Vagina (tissue), 2 donors: ENCODE measurements around the gene ATXN1. TPM values are rescaled to one million over a fixed set of nuclear protein-coding genes. Genes with fewer than 3 reads are reported as not detected.

Experiments used
- DNase-seq, 2 donors: peaks; one replicate each; pipeline ENCODE4 v3.0.0-alpha.2; 2017; ENCODE audit errors: extremely low spot score in 2 of 2
- H3K27ac ChIP-seq: fragments of 200-600 bp; sonication (generic); one replicate; pipeline ENCODE4 v1.5.1; 2019
- H3K27me3 ChIP-seq: fragments of 200-600 bp; sonication (generic); one replicate; pipeline ENCODE4 v1.5.1; 2019
- H3K36me3 ChIP-seq, 2 donors: fragments of 200-600 bp; sonication (generic); one replicate each; pipeline ENCODE4 v1.5.1; 2017 to 2019
- H3K4me1 ChIP-seq: fragments of 200-600 bp; sonication (generic); one replicate; pipeline ENCODE4 v1.5.1; 2019
- H3K4me3 ChIP-seq, 2 donors: fragments of 200-600 bp; sonication (generic); 1 replicate in 1 of 2; 2 replicates in 1 of 2; pipeline ENCODE4 v1.5.1; 2016 to 2019
- H3K9me3 ChIP-seq: fragments of 200-600 bp; sonication (generic); one replicate; pipeline ENCODE4 v1.5.1; 2019
- CTCF ChIP-seq, 3 experiments: fragments of 450-650 bp in 2 of 3; fragments of 200-600 bp in 1 of 3; sonication (generic) in 1 of 3; IDR thresholded peaks; one replicate each; pipeline ENCODE4 v1.5.1; 2017 to 2019; ENCODE audit warnings: antibody characterized with exemption in 3 of 3, mild to moderate bottlenecking in 2 of 3, moderate library complexity in 2 of 3
- POLR2A ChIP-seq, 2 donors: fragments of 450-650 bp; IDR thresholded peaks; one replicate each; pipeline ENCODE4 v1.6.1; 2017; ENCODE audit warnings: antibody characterized with exemption in 2 of 2, mild to moderate bottlenecking in 2 of 2, moderate library complexity in 2 of 2
- POLR2AphosphoS5 ChIP-seq, 2 donors: sonication (generic); formaldehyde crosslinking; IDR thresholded peaks; one replicate each; pipeline ENCODE4 v1.9.0; 2017; ENCODE audit warnings: antibody characterized with exemption in 2 of 2, mild to moderate bottlenecking in 2 of 2, low read depth in 1 of 2; ENCODE audit not compliant: insufficient read depth in 1 of 2
- intact Hi-C: fragments of 100-400 bp; cut with DNase I; formaldehyde crosslinking; loops from one replicate; pipeline ENCODE4 v1.15.1; 2023
- total RNA-seq: library from RNA; depleted of rRNA; stranded (reverse); fragments of >200 nt; gene quantifications from one replicate; pipeline ENCODE4 v1.2.3, GENCODE V29; 2016

Gene ATXN1
- total RNA-seq, 1 donor from 2014 or later: 43.2 TPM

- Histone ChIP-seq H3K4me1 (peaks cover 29% of the 10 kb centered on the region), H3K9me3 (no peaks in the 10 kb centered on the region), H3K27me3 (no peaks in the 10 kb centered on the region), H3K36me3 (no peaks in the 10 kb centered on the region), H3K27ac (peak overlapping the region; percentile 63), H3K4me3 (no peak overlapping the region)
- intact Hi-C loops: loop anchor here (5.0 to 10.0 kb wide), 2 partner anchors 171 to 256 kb away; partner anchors contain the start of gene ATXN1
- DNase-seq: no peak
- TF ChIP-seq CTCF (IDR thresholded peaks at IDR 0.05): no peak
- no peak for TF ChIP-seq POLR2A (IDR thresholded peaks at IDR 0.05)
- TF ChIP-seq POLR2AphosphoS5 (IDR thresholded peaks at IDR 0.05; ENCODE audit: insufficient read depth in 1 of 2, low read depth in 1 of 2): peak in 1 of 2 donors; percentile 41
These were observed 255.4 kb downstream of the ATXN1 start for GRCh38 chr6:16505711-16506357.

- no peak for TF ChIP-seq CTCF (IDR thresholded peaks at IDR 0.05)
- TF ChIP-seq POLR2AphosphoS5 (IDR thresholded peaks at IDR 0.05; ENCODE audit: insufficient read depth in 1 of 2, low read depth in 1 of 2): no peak
- TF ChIP-seq POLR2A (IDR thresholded peaks at IDR 0.05): no peak
These were observed 256.7 kb downstream of the ATXN1 start for GRCh38 chr6:16504609-16505008.

GRCh38 chr6:16503970-16504415, 257.3 kb downstream of the ATXN1 start:
- Histone ChIP-seq H3K27me3 (no peaks in the 10 kb centered on the region), H3K36me3 (no peaks in the 10 kb centered on the region), H3K9me3 (no peaks in the 10 kb centered on the region), H3K4me3 (no peak overlapping the region), H3K27ac (peak overlapping the region; percentile 9), H3K4me1 (peaks cover 27% of the 10 kb centered on the region)
- DNase-seq: no peak
- TF ChIP-seq POLR2AphosphoS5 (IDR thresholded peaks at IDR 0.05; ENCODE audit: insufficient read depth in 1 of 2, low read depth in 1 of 2) (no peak), CTCF (IDR thresholded peaks at IDR 0.05) (no peak), POLR2A (IDR thresholded peaks at IDR 0.05) (no peak)
- intact Hi-C loops: loop anchor here (10.0 kb wide), 1 partner anchor 169 kb away; no protein-coding TSS in a partner anchor

More at GRCh38 chr6:16504609-16505008, 256.7 kb downstream of the ATXN1 start:
- Histone ChIP-seq H3K36me3 (no peaks in the 10 kb centered on the region), H3K27ac (peak overlapping the region; percentile 63), H3K4me3 (no peak overlapping the region), H3K4me1 (peaks cover 27% of the 10 kb centered on the region), H3K27me3 (no peaks in the 10 kb centered on the region), H3K9me3 (no peaks in the 10 kb centered on the region)
- DNase-seq: no peak
- intact Hi-C loops: loop anchor here (5.0 to 10.0 kb wide), 2 partner anchors 170 to 258 kb away; partner anchors contain the start of gene ATXN1

- no peaks in the 10 kb centered on the region for H3K9me3 ChIP-seq
- H3K27ac ChIP-seq: no peak overlapping the region
- intact Hi-C loops: loop anchor here (10.0 kb wide), 1 partner anchor 169 kb away; no protein-coding TSS in a partner anchor
These were observed 258.0 kb downstream of the ATXN1 start for GRCh38 chr6:16503241-16503775.

More at GRCh38 chr6:16503241-16503775, 258.0 kb downstream of the ATXN1 start:
- Histone ChIP-seq H3K4me3 (no peak overlapping the region), H3K4me1 (peaks cover 27% of the 10 kb centered on the region), H3K27me3 (no peaks in the 10 kb centered on the region), H3K36me3 (no peaks in the 10 kb centered on the region)
- no peak for DNase-seq
- TF ChIP-seq POLR2A (IDR thresholded peaks at IDR 0.05) (no peak), CTCF (IDR thresholded peaks at IDR 0.05) (no peak), POLR2AphosphoS5 (IDR thresholded peaks at IDR 0.05; ENCODE audit: insufficient read depth in 1 of 2, low read depth in 1 of 2) (no peak)
